Vagina (tissue), 2 donors: ENCODE measurements around the gene CAMSAP1.

ENCODE experiments used
- CTCF ChIP-seq, 3 experiments: fragments of 450-650 bp in 2 of 3; fragments of 200-600 bp in 1 of 3; sonication (generic) in 1 of 3; IDR thresholded peaks; one replicate each; pipeline ENCODE4 v1.5.1; 2017 to 2019; ENCODE audit warnings: antibody characterized with exemption in 3 of 3, mild to moderate bottlenecking in 2 of 3, moderate library complexity in 2 of 3
- POLR2A ChIP-seq, 2 donors: fragments of 450-650 bp; IDR thresholded peaks; one replicate each; pipeline ENCODE4 v1.6.1; 2017; ENCODE audit warnings: antibody characterized with exemption in 2 of 2, mild to moderate bottlenecking in 2 of 2, moderate library complexity in 2 of 2
- POLR2AphosphoS5 ChIP-seq, 2 donors: sonication (generic); formaldehyde crosslinking; IDR thresholded peaks; one replicate each; pipeline ENCODE4 v1.9.0; 2017; ENCODE audit warnings: antibody characterized with exemption in 2 of 2, mild to moderate bottlenecking in 2 of 2, low read depth in 1 of 2; ENCODE audit not compliant: insufficient read depth in 1 of 2

- no peak for TF ChIP-seq CTCF (IDR thresholded peaks at IDR 0.05)
- TF ChIP-seq POLR2A (IDR thresholded peaks at IDR 0.05), result no peak
- no peak for TF ChIP-seq POLR2AphosphoS5 (IDR thresholded peaks at IDR 0.05; ENCODE audit: insufficient read depth in 1 of 2, low read depth in 1 of 2)
Measured at GRCh38 chr9:135895202-135895848, 12.0 kb downstream of the CAMSAP1 start.
